ENCODE measurements around the gene OR4K17.
"Not testable (repeated sequence)": the region's sequence is repeated elsewhere in the genome, so short reads cannot be mapped to it uniquely, and the experiment has no call there.

The OR4K17 gene

DNA sequence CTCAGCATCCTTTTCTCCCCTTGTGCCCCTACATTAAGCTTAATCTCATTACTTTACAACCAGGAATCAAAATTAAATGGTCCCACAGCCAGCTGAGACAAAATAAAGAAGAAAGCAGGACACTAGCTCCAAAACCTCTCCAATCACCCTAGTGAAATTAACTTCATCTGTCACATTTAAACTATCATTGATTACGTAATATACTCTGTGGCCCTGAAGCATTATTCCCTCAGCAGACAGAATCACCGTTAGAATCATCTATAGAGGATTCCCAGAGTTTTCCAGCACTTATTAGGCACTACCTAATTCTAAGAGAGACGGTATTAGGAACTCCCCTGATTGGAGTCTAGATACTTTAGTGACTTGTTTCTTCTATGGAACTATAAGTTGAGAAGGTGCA is at the start of gene OR4K17:
Gene OR4K17, plus strand, starts transcription at position 302 of the 400 bp plus-strand sequence. CDS start 6,761 bp downstream, outside the sequence.
- DNase-seq (ENCODE audit: low read depth) = no peak

- no peak for DNase-seq (ENCODE audit: low read depth)
Observed at GRCh38 chr14:20092050-20092449, 18.5 kb upstream of the OR4K17 start.

DNA sequence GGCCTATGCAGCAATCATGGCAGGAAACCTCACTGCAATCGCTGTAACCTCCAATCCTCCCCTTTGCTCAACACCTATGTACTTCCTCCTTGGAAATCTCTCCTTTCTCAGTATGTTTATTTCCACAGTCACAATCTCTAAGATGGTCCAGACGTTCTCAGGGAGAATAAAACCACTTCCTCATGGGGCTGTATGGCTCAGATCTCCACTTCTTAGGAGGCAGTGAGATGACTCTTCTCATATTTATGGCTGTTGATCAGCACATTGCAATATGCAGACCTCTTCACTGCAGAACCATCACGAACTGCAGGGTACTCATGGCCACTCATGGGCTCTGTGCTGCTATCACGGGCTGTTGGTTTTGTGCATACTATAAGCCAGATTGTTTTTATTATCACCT is 17.1 kb upstream of the OR4K17 start:
- DNase-seq (ENCODE audit: low read depth) = no peak

- not testable (repeated sequence) for DNase-seq (ENCODE audit: low read depth)
Observed at GRCh38 chr14:20098926-20099770, 11.4 kb upstream of the OR4K17 start.

DNA sequence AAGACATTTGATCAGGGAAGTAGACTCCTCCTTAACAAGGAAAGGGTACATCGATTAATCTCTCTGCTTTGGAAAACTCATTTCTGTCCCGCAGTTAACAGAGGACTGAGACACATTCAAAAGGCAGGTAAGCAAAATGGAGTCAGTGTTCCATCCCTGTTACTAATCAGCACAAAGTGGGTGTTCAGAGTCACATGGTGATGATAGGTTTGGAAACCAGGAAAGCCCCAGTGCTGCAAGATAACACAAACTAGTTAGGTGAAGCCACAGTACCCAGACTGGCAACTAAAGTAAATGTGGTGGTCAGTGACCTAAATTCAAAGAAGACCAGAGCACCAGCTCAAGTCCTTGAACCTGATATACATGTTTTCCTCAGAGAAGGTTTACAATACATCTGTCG is 1.8 kb downstream of the OR4K17 start:
- no peak for DNase-seq (ENCODE audit: low read depth)

DNA sequence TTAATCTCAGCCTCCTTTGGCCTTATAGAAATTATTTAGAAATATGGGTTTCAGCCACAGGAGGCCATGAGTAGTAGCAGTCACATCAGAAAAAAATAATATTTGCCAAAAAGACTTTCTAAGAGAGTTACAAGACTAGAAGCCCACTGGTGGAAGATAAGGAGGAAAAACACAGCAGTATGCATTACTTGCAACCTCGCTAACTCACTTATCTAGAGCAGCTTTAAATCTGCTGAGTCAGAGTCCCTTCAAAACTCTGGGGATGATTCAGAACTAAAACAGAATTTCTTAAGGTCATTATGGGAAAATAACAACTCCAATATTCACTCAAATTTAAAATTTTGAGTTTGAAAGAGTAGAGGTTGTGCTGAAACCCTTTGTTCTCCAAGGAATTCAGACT is 6.2 kb downstream of the OR4K17 start:
- DNase-seq (ENCODE audit: low read depth) = no peak

DNA sequence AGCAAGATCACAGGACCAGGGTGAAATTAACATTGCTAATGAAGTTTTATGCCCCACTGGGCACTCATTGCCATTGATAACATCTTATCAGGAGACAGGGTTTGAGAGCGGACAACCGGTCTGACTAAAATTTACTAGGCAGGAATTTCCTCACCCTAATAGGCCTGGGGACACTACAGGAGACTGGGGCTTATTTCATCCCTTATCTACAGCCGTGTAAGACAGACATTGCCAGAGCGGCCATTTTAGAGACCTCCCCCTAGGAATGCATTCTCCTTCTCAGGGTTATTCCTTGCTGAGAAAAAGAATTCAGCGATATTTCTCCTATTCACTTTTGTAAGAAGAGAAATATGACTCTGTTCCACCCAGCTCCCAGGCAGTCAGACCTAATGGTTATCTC is 8.3 kb downstream of the OR4K17 start:
- DNase-seq (ENCODE audit: low read depth) = no peak

DNA sequence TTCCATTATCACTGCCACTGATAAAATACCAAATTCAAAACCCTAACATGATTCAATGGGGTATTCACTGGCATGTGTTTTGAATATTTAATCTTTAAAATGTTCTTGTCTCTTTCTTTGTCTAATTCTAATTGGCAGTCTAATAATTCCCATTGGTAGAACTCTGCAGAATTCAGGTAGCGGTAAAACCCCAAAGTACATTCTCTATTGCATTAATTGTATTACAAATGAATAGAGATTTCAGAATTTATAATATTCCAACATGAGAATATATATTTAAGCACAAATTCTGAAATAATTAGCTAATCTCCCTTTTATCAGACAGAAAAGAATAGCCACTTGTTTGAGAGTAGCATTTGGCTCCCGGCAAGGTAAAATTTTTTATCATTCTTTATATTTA is 28.0 kb downstream of the OR4K17 start, which contains the start of gene OR4N5:
Gene OR4N5, plus strand, starts transcription at position 301 of the 400 bp plus-strand sequence. CDS start 4,916 bp downstream, outside the sequence.
- DNase-seq (ENCODE audit: low read depth) = no peak

GRCh38 chr14:20143911-20144310 is 33.4 kb downstream of the OR4K17 start:
- no peak for DNase-seq (ENCODE audit: low read depth)

- DNase-seq (ENCODE audit: low read depth) = no peak
Observed at GRCh38 chr14:20144820-20145219, 34.3 kb downstream of the OR4K17 start.

- no peak for DNase-seq (ENCODE audit: low read depth)
Observed at GRCh38 chr14:20164462-20164861, 53.9 kb downstream of the OR4K17 start.

GRCh38 chr14:20167091-20167490 is 56.6 kb downstream of the OR4K17 start:
- DNase-seq (ENCODE audit: low read depth) = no peak

DNA sequence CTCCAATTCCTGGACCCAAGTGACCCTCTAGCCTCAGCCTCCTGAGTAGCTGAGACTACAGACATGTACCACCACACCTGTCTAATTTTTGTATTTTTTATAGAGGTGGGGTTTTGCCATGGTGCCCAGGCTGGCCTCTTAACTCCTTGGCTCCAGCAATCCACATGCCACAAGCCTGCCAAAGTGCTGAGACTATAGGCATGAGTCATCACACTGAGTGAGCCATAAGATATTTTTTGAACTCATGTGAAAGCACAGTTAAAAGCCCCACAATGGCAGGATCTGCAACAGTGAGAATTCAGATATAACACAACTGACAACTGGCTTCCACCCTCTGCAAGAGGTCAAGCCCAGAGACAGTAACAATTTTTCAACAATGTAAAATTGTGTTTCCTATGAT is 59.3 kb downstream of the OR4K17 start:
- not testable (repeated sequence) for DNase-seq (ENCODE audit: low read depth)
